OCI-LY3 (cell line): ENCODE measurements around the gene TMEM176A.

ENCODE experiments used
- H2AFZ ChIP-seq: fragments of 200-600, 300-600 bp; shearing (Covaris generic); 2 replicates; pipeline ENCODE4 v1.6.0; 2014; ENCODE audit warnings: antibody characterized with exemption, low read depth, low read length
- H3K27ac ChIP-seq: fragments of 200-600, 300-600 bp; sonication (generic); 2 replicates; pipeline ENCODE4 v1.5.1; 2014; ENCODE audit warnings: mild to moderate bottlenecking, low read length, moderate library complexity, mixed read lengths
- H3K27me3 ChIP-seq: fragments of 200-600, 300-600 bp; sonication (generic); 2 replicates; pipeline ENCODE4 v1.6.1; 2014; ENCODE audit warnings: low read depth, low read length, mixed read lengths
- H3K36me3 ChIP-seq: fragments of 200-600, 300-600 bp; sonication (generic); replicated peaks from 2 replicates; pipeline ENCODE3; 2014; ENCODE audit warnings: low read depth, low read length, mixed read lengths
- H3K4me1 ChIP-seq: fragments of 300-600, 200-600 bp; sonication (generic); 2 replicates; pipeline ENCODE4 v1.6.1; 2014; ENCODE audit warnings: low read length, mixed read lengths
- H3K4me2 ChIP-seq: fragments of 200-600, 300-600 bp; sonication (generic); 2 replicates; pipeline ENCODE4 v1.6.1; 2014; ENCODE audit warnings: low read length, mixed read lengths
- H3K4me3 ChIP-seq: fragments of 300-600, 200-600 bp; sonication (generic); 2 replicates; pipeline ENCODE4 v1.5.1; 2014; ENCODE audit warnings: antibody characterized with exemption, mild to moderate bottlenecking, low read length, moderate library complexity
- H3K79me2 ChIP-seq: fragments of 300-600, 200-600 bp; shearing (Covaris generic); 2 replicates; pipeline ENCODE4 v1.6.1; 2014; ENCODE audit warnings: mild to moderate bottlenecking, low read length, mixed read lengths
- H3K9ac ChIP-seq: fragments of 300-600, 200-600 bp; shearing (Covaris generic); 2 replicates; pipeline ENCODE4 v1.6.0; 2014; ENCODE audit warnings: mild to moderate bottlenecking, low read length, moderate library complexity
- H3K9me3 ChIP-seq: fragments of 200-600, 300-600 bp; shearing (Covaris generic); 2 replicates; pipeline ENCODE4 v1.6.1; 2014; ENCODE audit warnings: low read length, mixed read lengths; ENCODE audit not compliant: insufficient read depth
- H4K20me1 ChIP-seq: fragments of 200-600, 300-600 bp; sonication (generic); 2 replicates; pipeline ENCODE4 v1.6.1; 2016; ENCODE audit warnings: low read length, mixed read lengths; ENCODE audit not compliant: insufficient read depth
- EZH2phosphoT487 ChIP-seq: fragments of 200-600 bp; shearing (Covaris generic); IDR thresholded peaks from 2 replicates; pipeline ENCODE4 v1.6.1; 2018; ENCODE audit warnings: antibody characterized with exemption, mixed run types, low read depth
- TF ChIP-seq, protein P1 (sequence below): fragments of 200-600, 300-600 bp; sonication (generic); IDR thresholded peaks from 2 replicates; pipeline ENCODE4 v1.5.1; 2014; ENCODE audit warnings: antibody characterized with exemption, low read length, low read depth

Gene TMEM176A

GRCh38 chr7:150851492-150852370 is 51.2 kb downstream of the TMEM176A start:
- TF ChIP-seq, protein P1, sequence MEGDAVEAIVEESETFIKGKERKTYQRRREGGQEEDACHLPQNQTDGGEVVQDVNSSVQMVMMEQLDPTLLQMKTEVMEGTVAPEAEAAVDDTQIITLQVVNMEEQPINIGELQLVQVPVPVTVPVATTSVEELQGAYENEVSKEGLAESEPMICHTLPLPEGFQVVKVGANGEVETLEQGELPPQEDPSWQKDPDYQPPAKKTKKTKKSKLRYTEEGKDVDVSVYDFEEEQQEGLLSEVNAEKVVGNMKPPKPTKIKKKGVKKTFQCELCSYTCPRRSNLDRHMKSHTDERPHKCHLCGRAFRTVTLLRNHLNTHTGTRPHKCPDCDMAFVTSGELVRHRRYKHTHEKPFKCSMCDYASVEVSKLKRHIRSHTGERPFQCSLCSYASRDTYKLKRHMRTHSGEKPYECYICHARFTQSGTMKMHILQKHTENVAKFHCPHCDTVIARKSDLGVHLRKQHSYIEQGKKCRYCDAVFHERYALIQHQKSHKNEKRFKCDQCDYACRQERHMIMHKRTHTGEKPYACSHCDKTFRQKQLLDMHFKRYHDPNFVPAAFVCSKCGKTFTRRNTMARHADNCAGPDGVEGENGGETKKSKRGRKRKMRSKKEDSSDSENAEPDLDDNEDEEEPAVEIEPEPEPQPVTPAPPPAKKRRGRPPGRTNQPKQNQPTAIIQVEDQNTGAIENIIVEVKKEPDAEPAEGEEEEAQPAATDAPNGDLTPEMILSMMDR, result no peak
- TF ChIP-seq EZH2phosphoT487, result no peak

DNA sequence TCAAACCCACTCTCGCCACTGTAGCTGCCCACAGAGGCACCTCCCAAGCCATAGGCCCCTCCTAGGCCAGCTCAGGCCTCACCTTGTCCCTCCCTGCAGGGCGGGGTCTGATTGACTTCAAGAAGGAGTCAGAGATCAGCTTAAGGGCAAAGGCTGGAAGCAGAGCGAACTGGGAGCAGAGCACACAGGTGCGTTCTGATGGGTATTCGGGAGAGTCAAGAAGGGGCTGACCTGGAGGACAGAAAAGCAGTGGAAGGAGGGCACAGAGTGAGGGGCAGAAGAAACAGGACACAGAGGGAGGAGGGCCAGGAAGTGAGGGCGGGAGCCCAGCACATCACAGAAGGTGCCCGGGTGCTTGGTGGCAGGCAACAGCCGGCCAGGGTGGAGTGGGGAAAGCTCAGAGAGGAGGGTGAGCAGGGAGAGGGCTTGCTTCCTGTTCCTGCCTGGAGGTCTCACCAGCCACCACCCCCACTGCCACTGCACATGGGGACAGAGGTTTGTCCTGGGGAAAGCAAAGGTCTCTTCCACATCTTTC is 51.9 kb downstream of the TMEM176A start, which contains the start of gene AOC1:
TSS of gene AOC1 (plus strand) at position 147 of the 535 bp plus-strand sequence. CDS start 3,954 bp downstream, outside the sequence.
- H3K36me3 ChIP-seq, result no peaks in the 10 kb centered on the region
- no peaks in the 10 kb centered on the region for H4K20me1 ChIP-seq
- TF ChIP-seq, protein P1, result no peak
- TF ChIP-seq EZH2phosphoT487, result no peak
- no peak within 1 kb of the TSS for H3K4me3 ChIP-seq
- peaks cover 5% of the 10 kb centered on the region; the same call in 1 of the 2 replicates for H3K27me3 ChIP-seq
- no peaks in the 10 kb centered on the region for H3K9me3 ChIP-seq
- H3K4me1 ChIP-seq, result peaks cover 6% of the 10 kb centered on the region; the same call in 1 of the 2 replicates
- H3K4me2 ChIP-seq, result 0 out of 2 replicates have a peak within 1 kb of the TSS, but pooled peaks have one; percentile 11
- no peak within 1 kb of the TSS for H3K27ac ChIP-seq
- H3K9ac ChIP-seq, result no peak within 1 kb of the TSS
- peak within 1 kb of the TSS; percentile 66 for H2AFZ ChIP-seq
- H3K79me2 ChIP-seq, result no peaks in the 10 kb centered on the region

More at GRCh38 chr7:150851492-150852370, 51.2 kb downstream of the TMEM176A start:
- H3K27ac ChIP-seq, result no peak overlapping the region
- H2AFZ ChIP-seq, result no peak overlapping the region
- no peaks in the 10 kb centered on the region for H4K20me1 ChIP-seq
- no peak overlapping the region for H3K4me2 ChIP-seq
- peaks cover 6% of the 10 kb centered on the region; the same call in 1 of the 2 replicates for H3K4me1 ChIP-seq
- H3K79me2 ChIP-seq, result no peaks in the 10 kb centered on the region
- peaks cover 5% of the 10 kb centered on the region; the same call in 1 of the 2 replicates for H3K27me3 ChIP-seq
- no peak overlapping the region for H3K9ac ChIP-seq
- no peaks in the 10 kb centered on the region for H3K9me3 ChIP-seq
- no peak overlapping the region for H3K4me3 ChIP-seq
- no peaks in the 10 kb centered on the region for H3K36me3 ChIP-seq

DNA sequence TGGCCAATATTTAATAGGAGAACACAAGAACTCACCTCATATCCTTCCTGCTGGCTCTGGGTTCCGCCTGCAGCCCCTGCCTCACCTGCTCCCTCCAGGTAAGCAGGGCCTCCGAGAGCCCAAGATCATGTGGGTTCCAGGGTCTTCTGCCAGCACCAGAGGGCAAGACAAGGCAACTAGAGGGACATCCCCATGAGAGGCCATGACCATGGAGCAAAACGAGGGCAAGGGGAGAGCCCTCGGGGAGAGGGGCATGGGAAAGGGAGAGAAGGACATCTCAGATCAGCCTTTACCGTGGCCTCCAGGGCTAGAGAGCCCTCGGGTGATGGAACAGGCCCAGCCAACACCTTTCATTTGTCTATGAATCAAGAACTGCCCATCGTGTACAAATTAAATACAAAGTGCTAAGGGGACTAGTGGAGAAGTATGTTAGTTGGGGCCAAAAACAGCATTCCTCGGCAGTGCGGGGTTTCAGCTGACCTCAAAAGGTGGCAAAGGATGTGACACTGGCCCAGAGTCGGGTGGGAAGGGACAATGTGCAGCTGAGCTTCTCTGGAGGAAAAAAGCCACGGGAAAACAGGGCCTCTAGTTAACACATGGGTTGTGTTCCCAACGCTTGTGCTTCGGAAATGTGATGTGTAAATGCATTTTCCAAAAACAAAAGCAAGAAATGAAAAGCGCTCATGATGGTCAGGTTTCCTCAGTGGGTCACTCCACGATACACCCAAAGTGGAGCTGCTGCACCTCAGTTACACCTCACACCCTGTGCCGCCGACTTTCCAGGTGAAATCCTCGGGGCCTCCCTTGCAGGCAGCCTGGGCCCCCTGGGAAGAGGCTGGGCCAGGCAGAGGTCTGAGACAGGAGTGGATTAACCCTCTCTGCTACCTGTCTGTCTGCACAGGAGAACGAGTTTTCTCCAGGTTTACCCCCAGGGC is 53.8 kb downstream of the TMEM176A start:
- Histone ChIP-seq H3K27ac (no peak overlapping the region), H3K27me3 (peaks cover 5% of the 10 kb centered on the region; the same call in 1 of the 2 replicates), H2AFZ (no peak overlapping the region), H3K4me2 (no peak overlapping the region), H3K79me2 (no peaks in the 10 kb centered on the region), H3K9me3 (no peaks in the 10 kb centered on the region), H3K4me3 (no peak overlapping the region), H4K20me1 (no peaks in the 10 kb centered on the region), H3K36me3 (no peaks in the 10 kb centered on the region), H3K4me1 (peaks cover 6% of the 10 kb centered on the region; the same call in 1 of the 2 replicates), H3K9ac (no peak overlapping the region)
- no peak for TF ChIP-seq EZH2phosphoT487
- TF ChIP-seq, protein P1, result no peak
